Endometrial microvascular endothelial cells (primary cell): Measurements from ENCODE around the gene LOXHD1. TPM values are rescaled to one million over a fixed set of nuclear protein-coding genes. Genes with fewer than 3 reads are reported as not detected.

Source experiments
- in situ Hi-C: cut with HindIII; loops from 2 replicates; pipeline ENCODE4 v1.10.0; 2017; ENCODE audit warnings: low sequenced_read_pairs, low pct_unique_long_range_greater_than_20kb; ENCODE audit errors: inconsistent ontology term
- total RNA-seq: library from RNA; depleted of rRNA; stranded (reverse); fragments of >200 nt; gene quantifications from one replicate; pipeline ENCODE4 v1.2.3, GENCODE V29; 2015; ENCODE audit errors: inconsistent ontology term

Gene LOXHD1
- total RNA-seq, 1 donor from 2014 or later, result not detected

- in situ Hi-C loops, result no loop called here
Observed at GRCh38 chr18:46591783-46592391, 65.1 kb downstream of the LOXHD1 start.

DNA sequence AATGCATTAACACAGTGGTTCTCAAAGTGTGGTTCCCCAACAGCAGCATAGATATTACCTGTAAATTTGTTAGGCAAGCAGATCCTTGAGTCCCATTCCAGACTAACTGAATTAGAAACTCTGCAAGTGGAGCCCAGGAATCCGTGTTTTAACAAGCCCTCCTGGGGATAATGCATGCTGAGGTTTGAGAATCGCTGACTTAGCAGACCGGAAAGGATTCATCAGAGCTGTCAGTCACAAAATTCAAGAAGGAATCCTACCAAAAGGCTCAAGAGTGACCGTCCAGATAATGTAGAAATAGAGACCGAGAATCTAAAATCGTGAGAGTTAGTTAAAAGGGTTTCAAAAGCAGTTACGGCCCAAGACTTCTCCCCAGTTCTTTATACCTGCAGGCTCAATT lies 66.9 kb downstream of the LOXHD1 start:
- in situ Hi-C loops, result no loop called here

- in situ Hi-C loops, result no loop called here
Observed at GRCh38 chr18:46588971-46589660, 67.9 kb downstream of the LOXHD1 start.

GRCh38 chr18:46587600-46587999 lies 69.4 kb downstream of the LOXHD1 start:
- in situ Hi-C loops, result no loop called here

DNA sequence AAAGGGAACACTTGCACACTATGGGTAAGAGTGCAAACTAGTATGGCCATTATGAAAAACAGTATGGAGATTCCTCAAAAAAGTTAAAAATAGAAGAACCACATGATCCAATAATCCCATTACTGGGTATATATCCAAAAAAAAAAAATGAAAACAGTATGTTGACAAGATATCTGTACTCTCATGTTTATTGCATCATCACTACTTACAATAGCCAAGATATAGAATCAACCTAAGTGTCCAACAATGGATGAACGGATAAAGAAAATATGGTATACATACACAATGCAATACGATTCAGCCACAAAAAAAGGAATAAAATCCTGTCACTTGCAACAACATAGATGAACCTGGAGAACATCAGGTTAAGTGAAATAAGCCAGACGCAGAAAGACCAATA lies 73.3 kb downstream of the LOXHD1 start:
- in situ Hi-C loops, result no loop called here

GRCh38 chr18:46581648-46582047 lies 75.4 kb downstream of the LOXHD1 start:
- in situ Hi-C loops, result no loop called here

GRCh38 chr18:46578987-46579386 lies 78.0 kb downstream of the LOXHD1 start:
- in situ Hi-C loops, result no loop called here

DNA sequence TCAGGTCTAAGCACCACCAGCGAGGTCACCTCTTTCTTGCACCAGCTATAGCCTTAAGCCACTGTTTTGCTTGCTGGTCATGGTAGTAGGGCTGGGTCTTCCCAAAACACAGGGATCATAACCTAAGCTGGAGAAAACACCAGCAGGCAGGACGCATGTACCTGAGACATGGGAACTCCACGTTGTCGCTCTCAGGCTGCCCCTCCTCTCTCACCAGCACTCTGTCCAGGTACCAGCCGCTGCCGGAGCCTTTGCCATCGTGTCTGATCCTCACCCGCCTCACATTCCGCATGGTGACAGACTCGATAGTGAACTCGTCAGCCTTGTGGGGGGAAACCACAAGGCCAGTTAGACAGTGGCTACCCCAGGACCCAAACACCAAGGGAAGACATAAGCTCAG lies 79.5 kb downstream of the LOXHD1 start:
- in situ Hi-C loops, result no loop called here

- in situ Hi-C loops, result no loop called here
Observed at GRCh38 chr18:46575851-46576250, 81.2 kb downstream of the LOXHD1 start.

DNA sequence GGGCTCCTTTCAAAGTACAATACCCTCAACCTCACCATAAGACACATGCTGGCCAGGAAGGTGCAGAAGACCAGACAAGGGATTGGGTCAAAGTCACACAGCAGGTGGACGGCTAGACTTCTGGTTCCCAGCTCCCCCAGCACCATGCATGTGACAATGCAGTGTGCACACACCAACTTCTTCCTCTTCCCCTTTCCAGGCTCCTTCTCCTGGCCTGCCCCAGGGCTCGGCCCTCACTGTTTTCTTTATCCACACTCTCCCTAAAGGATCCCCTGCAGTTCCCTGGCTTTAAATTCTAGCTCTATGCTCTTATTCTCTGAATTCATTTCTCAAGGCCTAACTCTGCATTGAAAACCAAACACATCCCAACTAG lies 82.3 kb downstream of the LOXHD1 start:
- in situ Hi-C loops, result no loop called here

GRCh38 chr18:46574000-46574742 lies 82.8 kb downstream of the LOXHD1 start:
- in situ Hi-C loops, result no loop called here

- in situ Hi-C loops, result no loop called here
Observed at GRCh38 chr18:46573156-46573555, 83.9 kb downstream of the LOXHD1 start.

GRCh38 chr18:46571756-46572155 lies 85.3 kb downstream of the LOXHD1 start:
- in situ Hi-C loops, result no loop called here

DNA sequence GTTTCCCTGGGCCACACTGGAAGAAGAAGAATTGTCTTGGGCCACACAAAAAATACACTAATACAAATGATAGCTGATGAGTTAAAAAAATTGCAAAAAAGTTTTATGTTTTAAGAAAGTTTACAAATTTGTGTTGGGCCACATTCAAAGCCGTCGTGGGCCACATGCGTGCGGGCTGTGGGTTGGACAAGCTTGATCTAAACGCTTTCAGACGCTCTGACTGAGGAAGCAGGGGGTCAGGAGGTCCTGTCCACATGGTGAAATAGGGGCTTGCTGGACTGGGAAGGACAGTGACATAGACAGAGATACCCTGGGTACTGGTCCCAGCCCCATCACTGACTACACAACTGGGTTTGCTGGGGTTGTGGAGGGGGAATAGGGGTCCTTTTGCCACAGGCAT lies 86.4 kb downstream of the LOXHD1 start:
- in situ Hi-C loops, result no loop called here

DNA sequence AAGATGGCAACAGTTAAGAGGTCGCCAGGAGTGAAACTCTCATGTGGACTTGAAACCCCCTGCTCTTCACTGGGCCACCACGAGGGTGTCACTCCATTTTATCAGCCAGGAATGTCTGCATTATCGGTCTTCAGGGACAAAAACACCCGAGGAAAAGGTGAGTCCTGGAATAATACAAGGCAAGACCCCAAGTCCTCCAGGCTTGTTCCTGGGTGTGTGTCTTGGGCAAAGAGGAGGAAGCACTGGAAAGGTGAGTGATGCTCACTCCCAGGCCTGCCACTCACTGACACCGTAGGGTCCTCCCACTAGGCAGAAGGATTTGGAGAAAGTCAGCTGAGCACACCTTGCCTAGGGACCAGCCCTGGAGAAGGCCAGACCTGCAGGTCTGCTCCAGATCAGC lies 86.9 kb downstream of the LOXHD1 start:
- in situ Hi-C loops, result no loop called here

DNA sequence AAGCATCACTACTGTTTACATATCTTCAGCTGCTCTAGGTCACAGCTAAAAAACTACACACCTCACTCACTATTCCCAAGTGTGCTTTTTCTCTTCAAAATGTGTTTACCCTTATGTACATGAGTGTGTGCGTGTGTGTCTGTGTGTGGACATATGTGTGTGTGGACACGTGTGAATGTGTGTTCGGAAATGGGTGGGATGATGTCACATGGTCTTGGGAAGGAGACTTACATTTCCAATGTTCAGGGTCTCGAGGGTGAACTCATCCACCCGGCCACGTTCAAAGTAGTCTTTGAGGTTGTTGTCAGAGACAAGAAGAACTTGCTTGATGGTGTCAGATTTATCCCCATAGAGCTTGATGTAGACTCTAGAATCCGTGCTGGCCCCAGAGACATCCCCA lies 87.8 kb downstream of the LOXHD1 start:
- in situ Hi-C loops, result no loop called here

- in situ Hi-C loops, result no loop called here
Observed at GRCh38 chr18:46567196-46567595, 89.8 kb downstream of the LOXHD1 start.

GRCh38 chr18:46566111-46566510 lies 90.9 kb downstream of the LOXHD1 start:
- in situ Hi-C loops, result no loop called here

- in situ Hi-C loops, result no loop called here
Observed at GRCh38 chr18:46565256-46565655, 91.8 kb downstream of the LOXHD1 start.

DNA sequence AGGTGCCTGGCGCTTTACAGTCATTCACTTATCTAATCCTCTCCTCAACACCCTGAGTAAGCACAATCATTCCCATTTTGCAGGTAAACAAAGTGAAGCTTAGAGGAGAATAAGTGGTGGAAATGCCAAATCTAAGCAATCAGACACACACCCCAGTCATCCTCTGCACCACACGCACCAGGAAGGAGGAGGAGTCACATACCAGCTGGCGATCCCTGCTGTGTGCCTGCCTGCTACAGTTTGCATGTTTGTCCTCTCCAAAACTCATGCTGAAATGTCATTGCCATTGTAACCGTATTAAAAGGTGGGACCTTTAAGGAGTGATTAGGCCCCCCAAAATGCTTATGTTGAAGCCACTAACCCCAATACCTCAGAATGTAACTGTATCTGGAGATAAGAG lies 93.7 kb downstream of the LOXHD1 start:
- in situ Hi-C loops, result no loop called here
